BE2C (cell line): ENCODE measurements around the gene MAP4K2.
A peak's percentile ranks its signal among the peaks of the same experiment; 100 is the strongest.

Experiments used
- DNase-seq: peaks from one replicate; pipeline ENCODE4 v3.0.0-alpha.2; 2020
- H3K27me3 ChIP-seq: fragments of 250-450 bp; sonication (Bioruptor Pico); 2 replicates; pipeline ENCODE4 v1.5.1; 2020; ENCODE audit warnings: mild to moderate bottlenecking
- H3K36me3 ChIP-seq: fragments of 250-450 bp; sonication (Bioruptor Pico); 2 replicates; pipeline ENCODE4 v1.5.1; 2020; ENCODE audit warnings: mild to moderate bottlenecking
- H3K4me1 ChIP-seq: fragments of 250-450 bp; sonication (Bioruptor Pico); 2 replicates; pipeline ENCODE4 v1.5.1; 2020
- H3K4me3 ChIP-seq: 2 replicates; pipeline ENCODE4 v1.5.1; 2011; ENCODE audit warnings: low read depth, low read length
- H3K9me3 ChIP-seq: fragments of 250-450 bp; sonication (Bioruptor Pico); 2 replicates; pipeline ENCODE4 v1.5.1; 2020
- CTCF ChIP-seq: IDR thresholded peaks from 2 replicates; pipeline ENCODE4 v1.5.1; 2012; ENCODE audit warnings: mild to moderate bottlenecking, low read depth, low read length

MAP4K2 gene

GRCh38 chr11:64769283-64769682 lies 33.7 kb downstream of the MAP4K2 start:
- no peak for DNase-seq
- H3K4me1 ChIP-seq = no peaks in the 10 kb centered on the region
- H3K9me3 ChIP-seq = no peaks in the 10 kb centered on the region
- TF ChIP-seq CTCF = no peak
- H3K36me3 ChIP-seq = peaks cover 91% of the 10 kb centered on the region
- no peaks in the 10 kb centered on the region for H3K27me3 ChIP-seq
- no peak overlapping the region for H3K4me3 ChIP-seq

- Histone ChIP-seq H3K9me3 (no peaks in the 10 kb centered on the region), H3K4me3 (no peak overlapping the region), H3K27me3 (no peaks in the 10 kb centered on the region), H3K4me1 (no peaks in the 10 kb centered on the region), H3K36me3 (peaks cover 91% of the 10 kb centered on the region)
- no peak for TF ChIP-seq CTCF
- no peak for DNase-seq
Observed at GRCh38 chr11:64768300-64768694, 34.7 kb downstream of the MAP4K2 start.

- DNase-seq = peak; percentile 80
- Histone ChIP-seq H3K4me3 (no peak overlapping the region), H3K36me3 (peaks cover 91% of the 10 kb centered on the region), H3K9me3 (no peaks in the 10 kb centered on the region), H3K4me1 (no peaks in the 10 kb centered on the region), H3K27me3 (no peaks in the 10 kb centered on the region)
- TF ChIP-seq CTCF = peak; percentile 66
Observed at GRCh38 chr11:64767344-64768299, 35.4 kb downstream of the MAP4K2 start.

GRCh38 chr11:64766881-64767280 lies 36.1 kb downstream of the MAP4K2 start:
- TF ChIP-seq CTCF = no peak
- no peak overlapping the region for H3K4me3 ChIP-seq
- no peaks in the 10 kb centered on the region for H3K9me3 ChIP-seq
- no peaks in the 10 kb centered on the region for H3K4me1 ChIP-seq
- H3K36me3 ChIP-seq = peaks cover 84% of the 10 kb centered on the region
- DNase-seq = no peak
- no peaks in the 10 kb centered on the region for H3K27me3 ChIP-seq

GRCh38 chr11:64765851-64766665 lies 37.0 kb downstream of the MAP4K2 start:
- Histone ChIP-seq H3K27me3 (no peaks in the 10 kb centered on the region), H3K4me1 (no peaks in the 10 kb centered on the region)
- no peak for TF ChIP-seq CTCF

More at GRCh38 chr11:64765851-64766665, 37.0 kb downstream of the MAP4K2 start:
- no peaks in the 10 kb centered on the region for H3K9me3 ChIP-seq
- H3K4me3 ChIP-seq = no peak overlapping the region
- H3K36me3 ChIP-seq = peaks cover 75% of the 10 kb centered on the region
- no peak for DNase-seq
